Neutrophil (primary cell): Measurements from ENCODE around the gene PSG1.
"Not testable (repeated sequence)": the region's sequence is repeated elsewhere in the genome, so short reads cannot be mapped to it uniquely, and the experiment has no call there.

Experiments
- H3K27ac ChIP-seq: fragments of 200-600 bp; sonication (generic); 2 replicates; pipeline ENCODE4 v1.5.1; 2016; ENCODE audit warnings: mild to moderate bottlenecking, moderate library complexity
- H3K27me3 ChIP-seq: fragments of 200-600 bp; sonication (generic); 2 replicates; pipeline ENCODE4 v1.6.0; 2016; ENCODE audit warnings: mild to moderate bottlenecking
- H3K36me3 ChIP-seq: fragments of 200-600 bp; sonication (generic); 2 replicates; pipeline ENCODE4 v1.5.1; 2017
- H3K4me1 ChIP-seq, 2 experiments: fragments of 200-600 bp in 1 of 2; sonication (generic) in 1 of 2; 1 replicate in 1 of 2; 2 replicates in 1 of 2; pipeline versions ENCODE4 v1.5.1 to v1.6.1; 2013 to 2016; ENCODE audit warnings: low read depth in 1 of 2, low read length in 1 of 2, mild to moderate bottlenecking in 1 of 2, moderate library complexity in 1 of 2; ENCODE audit not compliant: control insufficient read depth in 1 of 2, insufficient read depth in 1 of 2
- H3K4me3 ChIP-seq, 2 experiments: fragments of 200-600 bp in 1 of 2; sonication (generic) in 1 of 2; 1 replicate in 1 of 2; 2 replicates in 1 of 2; pipeline ENCODE4 v1.5.1; 2013 to 2016; ENCODE audit warnings: low read depth in 1 of 2, low read length in 1 of 2, mild to moderate bottlenecking in 1 of 2, moderate library complexity in 1 of 2
- H3K9me3 ChIP-seq: fragments of 200-600 bp; sonication (generic); 2 replicates; pipeline ENCODE4 v1.5.1; 2016

PSG1 gene

DNA sequence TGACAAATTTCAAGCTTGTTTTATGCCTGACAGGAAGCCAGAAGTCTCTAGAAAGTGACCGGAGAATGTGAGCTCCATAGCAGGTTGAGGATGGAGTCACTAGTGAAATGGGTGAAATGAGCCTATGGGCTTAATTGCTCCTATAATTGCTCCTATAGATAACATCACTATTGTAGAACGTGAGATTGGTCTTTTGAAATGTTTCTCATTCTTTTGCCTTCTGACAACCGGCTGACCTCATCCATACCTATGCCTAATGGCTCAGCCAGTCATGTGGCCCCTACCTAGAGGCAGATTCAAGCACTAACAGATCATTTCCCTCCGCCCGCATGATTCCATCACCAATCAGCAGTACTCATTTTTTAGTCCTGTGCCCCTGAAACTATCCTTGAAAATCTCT, 34.0 kb upstream of the PSG1 start:
- not testable (repeated sequence) for H3K27ac ChIP-seq, H3K4me1 ChIP-seq, H3K36me3 ChIP-seq

GRCh38 chr19:42912941-42913340, 33.4 kb upstream of the PSG1 start:
- H3K27ac ChIP-seq, H3K27me3 ChIP-seq, H3K4me1 ChIP-seq, H3K4me3 ChIP-seq, H3K9me3 ChIP-seq, H3K36me3 ChIP-seq: not testable (repeated sequence)

More for the DNA sequence above, 34.0 kb upstream of the PSG1 start:
- H3K27me3 ChIP-seq, H3K4me3 ChIP-seq, H3K9me3 ChIP-seq: not testable (repeated sequence)

GRCh38 chr19:42911731-42912130, 32.2 kb upstream of the PSG1 start:
- H3K9me3 ChIP-seq, H3K4me1 ChIP-seq, H3K36me3 ChIP-seq, H3K4me3 ChIP-seq, H3K27me3 ChIP-seq, H3K27ac ChIP-seq: not testable (repeated sequence)

GRCh38 chr19:42906162-42906561, 26.6 kb upstream of the PSG1 start:
- H3K27ac ChIP-seq, H3K9me3 ChIP-seq, H3K36me3 ChIP-seq, H3K4me1 ChIP-seq, H3K4me3 ChIP-seq, H3K27me3 ChIP-seq: not testable (repeated sequence)

- not testable (repeated sequence) for H3K4me1 ChIP-seq, H3K4me3 ChIP-seq, H3K27ac ChIP-seq, H3K27me3 ChIP-seq, H3K36me3 ChIP-seq, H3K9me3 ChIP-seq
Measured at GRCh38 chr19:42900561-42900960, 21.0 kb upstream of the PSG1 start.

DNA sequence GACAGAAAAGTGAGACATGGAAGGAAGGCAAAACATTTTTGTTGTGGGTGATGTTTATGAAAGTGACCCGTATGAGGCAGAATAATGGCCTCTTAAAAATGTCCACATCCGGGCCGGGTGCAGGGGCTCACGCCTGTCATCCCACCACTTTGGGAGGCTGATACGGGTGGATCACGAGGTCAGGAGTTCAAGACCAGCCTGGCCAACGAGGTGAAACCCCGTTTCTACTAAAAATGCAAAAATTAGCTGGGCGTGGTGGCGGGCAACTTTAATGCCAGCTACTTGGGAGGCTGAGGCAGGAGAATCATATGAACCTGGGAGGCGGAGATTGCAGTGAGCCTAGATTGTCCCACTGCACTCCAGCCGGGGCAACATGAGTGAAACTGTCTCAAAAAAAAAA, 20.2 kb upstream of the PSG1 start:
- H3K9me3 ChIP-seq, H3K4me1 ChIP-seq, H3K36me3 ChIP-seq, H3K4me3 ChIP-seq, H3K27ac ChIP-seq, H3K27me3 ChIP-seq: not testable (repeated sequence)

DNA sequence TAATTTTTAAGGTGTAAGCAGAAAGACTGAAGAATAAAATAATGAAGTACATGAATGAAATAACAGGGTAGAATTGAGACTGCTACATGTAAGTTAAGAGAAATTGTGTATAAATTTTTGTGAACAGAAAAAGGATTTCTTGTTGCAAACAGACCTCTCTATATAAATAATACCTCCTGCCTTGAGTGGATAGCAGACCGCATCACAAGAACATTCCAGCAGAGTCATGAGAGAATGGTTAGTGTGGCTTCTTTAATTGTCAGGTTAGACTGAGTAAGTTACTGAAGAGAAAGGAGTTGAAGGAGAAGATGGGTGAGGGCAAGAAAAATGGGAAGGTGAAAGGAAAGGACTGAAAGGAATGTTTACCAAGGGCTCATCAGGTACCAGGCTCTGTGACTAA, 19.6 kb upstream of the PSG1 start:
- not testable (repeated sequence) for H3K27ac ChIP-seq, H3K36me3 ChIP-seq, H3K4me3 ChIP-seq, H3K4me1 ChIP-seq, H3K9me3 ChIP-seq, H3K27me3 ChIP-seq

DNA sequence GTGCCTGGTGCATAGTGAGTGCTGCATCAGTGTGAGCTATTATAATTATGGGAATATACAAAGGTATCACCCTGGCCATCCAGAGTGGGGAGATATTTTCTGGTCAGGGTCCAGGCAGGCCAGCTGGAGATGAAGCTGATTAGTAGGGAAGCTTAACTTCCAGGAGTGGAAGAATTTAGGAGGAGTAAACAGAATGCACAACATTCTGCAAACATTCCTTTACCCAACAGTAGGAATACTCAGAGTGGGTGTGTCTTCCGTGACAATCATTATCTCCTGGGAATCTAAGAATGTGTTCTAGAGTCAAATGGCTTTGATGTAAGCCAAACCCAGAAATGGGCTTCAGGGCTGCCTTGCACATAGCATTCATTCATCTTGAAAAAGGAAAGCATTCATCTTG, 19.1 kb upstream of the PSG1 start:
- not testable (repeated sequence) for H3K4me1 ChIP-seq, H3K9me3 ChIP-seq, H3K27me3 ChIP-seq, H3K27ac ChIP-seq, H3K4me3 ChIP-seq, H3K36me3 ChIP-seq

GRCh38 chr19:42897729-42898128, 18.2 kb upstream of the PSG1 start:
- H3K4me1 ChIP-seq, H3K27me3 ChIP-seq, H3K4me3 ChIP-seq, H3K36me3 ChIP-seq, H3K9me3 ChIP-seq, H3K27ac ChIP-seq: not testable (repeated sequence)

DNA sequence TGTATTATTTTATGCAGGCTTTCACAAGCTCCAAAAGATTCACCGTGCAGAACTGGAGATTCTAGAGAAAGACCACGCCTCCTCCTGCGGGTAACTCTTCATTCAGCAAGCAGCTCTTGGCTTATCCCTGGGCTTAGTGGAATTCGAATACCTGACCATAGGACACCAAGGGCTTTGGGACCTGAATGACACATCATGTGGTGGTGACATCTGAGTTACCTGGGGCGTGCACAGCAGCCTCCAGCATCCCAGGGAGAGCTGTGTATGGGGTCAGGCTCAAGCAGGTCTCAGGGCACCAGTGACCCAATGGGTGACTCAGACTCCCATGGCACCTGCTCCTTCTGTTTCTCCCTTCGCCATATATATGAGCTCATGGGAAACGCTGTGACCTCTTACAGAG, 10.9 kb upstream of the PSG1 start:
- H3K4me1 ChIP-seq, H3K4me3 ChIP-seq, H3K27me3 ChIP-seq, H3K36me3 ChIP-seq, H3K27ac ChIP-seq, H3K9me3 ChIP-seq: not testable (repeated sequence)

DNA sequence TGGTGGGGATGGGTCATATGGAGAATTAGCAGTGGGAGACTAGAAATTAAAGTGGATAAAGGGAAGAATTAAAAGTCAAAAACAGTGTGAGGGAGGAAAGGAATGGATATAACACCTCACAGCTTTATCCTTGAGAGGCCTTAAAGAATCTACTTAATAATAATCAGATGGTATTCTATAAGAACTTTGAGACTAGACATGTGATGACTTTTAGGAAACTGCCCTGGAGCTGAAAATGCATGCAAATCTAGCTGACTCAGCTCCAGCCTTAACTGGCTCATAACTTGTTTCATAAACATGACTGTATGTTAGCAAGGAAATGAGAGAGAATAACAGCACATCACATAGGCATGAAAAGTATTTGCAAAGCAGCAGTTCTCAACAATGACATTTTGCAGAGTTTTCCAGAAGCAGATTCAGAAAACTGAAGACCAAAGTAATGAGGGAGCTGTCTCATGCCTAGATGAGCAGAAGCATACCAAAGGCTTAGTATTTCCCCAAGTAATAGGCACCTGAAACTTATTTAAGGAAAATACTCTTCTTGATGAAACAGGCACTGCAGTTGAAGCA, 8.4 kb upstream of the PSG1 start:
- H3K4me1 ChIP-seq, H3K4me3 ChIP-seq, H3K27ac ChIP-seq, H3K36me3 ChIP-seq, H3K9me3 ChIP-seq, H3K27me3 ChIP-seq: not testable (repeated sequence)

GRCh38 chr19:42882730-42883129, 3.2 kb upstream of the PSG1 start:
- not testable (repeated sequence) for H3K9me3 ChIP-seq, H3K27ac ChIP-seq, H3K36me3 ChIP-seq, H3K4me3 ChIP-seq, H3K4me1 ChIP-seq, H3K27me3 ChIP-seq

DNA sequence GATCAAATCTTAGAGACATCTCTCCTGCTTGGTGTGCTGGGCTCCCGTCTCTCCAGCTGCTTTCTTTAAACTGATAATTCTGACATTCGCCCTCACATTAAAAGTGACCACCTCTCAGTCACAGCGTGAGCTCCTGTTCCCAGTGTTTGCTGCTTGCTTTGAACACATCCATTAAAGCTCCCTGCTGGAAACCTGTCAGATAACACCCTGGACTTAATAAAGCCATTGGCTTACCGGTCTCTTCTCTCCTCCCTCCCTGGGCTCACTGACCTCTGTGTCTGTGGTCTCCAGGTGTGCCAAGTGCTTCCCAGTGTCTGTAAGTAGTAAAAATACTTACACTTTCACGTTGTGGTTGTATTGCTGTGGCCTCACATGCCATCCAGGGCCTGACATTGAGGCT, 2.5 kb upstream of the PSG1 start:
- H3K27me3 ChIP-seq, H3K36me3 ChIP-seq, H3K27ac ChIP-seq, H3K9me3 ChIP-seq, H3K4me1 ChIP-seq, H3K4me3 ChIP-seq: not testable (repeated sequence)

GRCh38 chr19:42881279-42881678, 1.8 kb upstream of the PSG1 start:
- not testable (repeated sequence) for H3K4me3 ChIP-seq, H3K27me3 ChIP-seq, H3K4me1 ChIP-seq, H3K9me3 ChIP-seq, H3K36me3 ChIP-seq, H3K27ac ChIP-seq

GRCh38 chr19:42880621-42881020, 1.1 kb upstream of the PSG1 start:
- not testable (repeated sequence) for H3K27me3 ChIP-seq, H3K4me3 ChIP-seq, H3K9me3 ChIP-seq, H3K4me1 ChIP-seq, H3K27ac ChIP-seq, H3K36me3 ChIP-seq
